Thyroid gland (tissue), 4 donors: ENCODE data around the gene WFDC2. TPM values are rescaled to one million over a fixed set of nuclear protein-coding genes. Genes with fewer than 3 reads are reported as not detected.

Experiments
- DNase-seq, 2 donors: peaks; one replicate each; pipeline ENCODE4 v3.0.0-alpha.2; 2019
- H3K27ac ChIP-seq, 3 donors: fragments of 200-600 bp; sonication (generic); 1 replicate in 2 of 3; 2 replicates in 1 of 3; pipeline ENCODE4 v1.5.1; 2016 to 2019; ENCODE audit warnings: mild to moderate bottlenecking in 1 of 3, moderate library complexity in 1 of 3
- H3K27me3 ChIP-seq: fragments of 200-600 bp; sonication (generic); one replicate; pipeline ENCODE4 v1.5.1; 2019
- H3K36me3 ChIP-seq, 2 donors: fragments of 200-600 bp; sonication (generic); one replicate each; pipeline ENCODE4 v1.5.1; 2016 to 2019
- H3K4me1 ChIP-seq, 2 donors: fragments of 200-600 bp; sonication (generic); one replicate each; pipeline ENCODE4 v1.5.1; 2017 to 2019
- H3K4me3 ChIP-seq, 3 donors: fragments of 200-600 bp; sonication (generic); replicated peaks in 1 of 3; 1 replicate in 2 of 3; 2 replicates in 1 of 3; pipeline ENCODE4 v1.5.1; 2016; ENCODE audit warnings: mild to moderate bottlenecking in 1 of 3
- H3K9me3 ChIP-seq: fragments of 200-600 bp; sonication (generic); one replicate; pipeline ENCODE4 v1.5.1; 2017
- POLR2A ChIP-seq, 2 donors: fragments of 450-650 bp; IDR thresholded peaks; one replicate each; pipeline ENCODE4 v1.6.1; 2017; ENCODE audit warnings: antibody characterized with exemption in 2 of 2, mild to moderate bottlenecking in 2 of 2, moderate library complexity in 1 of 2
- WGBS, 2 donors: methylation state at CpG; one replicate each; pipeline ENCODE4 v1.1.5; 2017; 5-methylcytosine and 5-hydroxymethylcytosine counted together
- intact Hi-C: fragments of 100-400 bp; cut with DNase I; formaldehyde crosslinking; loops from one replicate; pipeline ENCODE4 v1.15.1; 2023
- total RNA-seq, 4 donors: library from RNA; depleted of rRNA; stranded (reverse); fragments of >200 nt; gene quantifications; one replicate each; pipeline ENCODE4 v1.2.3, GENCODE V29; 2016
- TF ChIP-seq, protein P1 (sequence below), 6 experiments: fragments of 200-600 bp in 3 of 6; fragments of 450-650 bp in 3 of 6; sonication (generic) in 3 of 6; IDR thresholded peaks; one replicate each; pipeline ENCODE4 v1.5.1; 2016 to 2019; ENCODE audit warnings: antibody characterized with exemption in 6 of 6, mild to moderate bottlenecking in 2 of 6, inconsistent platforms in 1 of 6, moderate library complexity in 1 of 6

Gene WFDC2
- total RNA-seq, 4 donors from 2014 or later: 109 to 163 (median 131) TPM

DNA sequence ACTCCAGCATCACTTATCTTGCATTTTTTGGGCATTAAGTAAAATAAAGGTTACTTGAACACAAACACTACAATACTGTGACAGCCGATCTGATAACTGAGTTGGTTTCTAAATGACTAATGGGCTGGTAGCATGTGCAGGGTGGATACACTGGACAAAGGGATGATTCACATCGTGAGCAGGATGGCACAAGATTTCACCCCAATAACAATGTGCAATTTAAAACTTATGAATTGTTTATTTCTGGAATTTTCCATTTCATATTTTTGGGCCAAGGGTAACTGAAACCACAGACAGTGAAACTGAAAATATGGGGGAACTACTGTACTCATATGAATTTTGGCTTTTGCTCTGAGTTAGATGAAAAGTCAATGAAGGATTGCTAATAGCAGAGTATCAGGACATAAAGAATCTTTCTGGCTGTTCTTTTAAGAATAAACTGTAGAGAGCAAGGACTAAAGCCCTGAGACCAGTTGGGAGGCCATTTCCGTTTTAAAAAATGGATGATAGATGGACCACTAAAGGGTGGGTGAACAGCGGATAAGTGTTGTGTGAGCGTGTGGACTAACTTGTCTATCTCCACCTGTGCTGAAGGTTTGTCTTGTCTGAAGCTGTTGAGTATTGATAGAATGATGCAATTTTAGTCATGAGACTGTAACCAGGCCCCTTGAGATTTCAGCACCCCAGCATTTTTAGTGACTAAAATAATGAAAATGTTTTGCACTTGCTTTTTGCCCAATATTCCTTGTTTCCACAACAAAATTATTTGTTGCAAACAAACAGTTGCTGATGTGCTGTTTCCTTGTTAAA is 37.7 kb downstream of the WFDC2 start:
- Histone ChIP-seq H3K27ac (no peak overlapping the region), H3K36me3 (no peaks in the 10 kb centered on the region), H3K4me3 (no peak overlapping the region), H3K9me3 (no peaks in the 10 kb centered on the region), H3K4me1 (no peaks in the 10 kb centered on the region), H3K27me3 (peaks cover 4% of the 10 kb centered on the region)
- DNase-seq: no peak
- TF ChIP-seq, protein P1, sequence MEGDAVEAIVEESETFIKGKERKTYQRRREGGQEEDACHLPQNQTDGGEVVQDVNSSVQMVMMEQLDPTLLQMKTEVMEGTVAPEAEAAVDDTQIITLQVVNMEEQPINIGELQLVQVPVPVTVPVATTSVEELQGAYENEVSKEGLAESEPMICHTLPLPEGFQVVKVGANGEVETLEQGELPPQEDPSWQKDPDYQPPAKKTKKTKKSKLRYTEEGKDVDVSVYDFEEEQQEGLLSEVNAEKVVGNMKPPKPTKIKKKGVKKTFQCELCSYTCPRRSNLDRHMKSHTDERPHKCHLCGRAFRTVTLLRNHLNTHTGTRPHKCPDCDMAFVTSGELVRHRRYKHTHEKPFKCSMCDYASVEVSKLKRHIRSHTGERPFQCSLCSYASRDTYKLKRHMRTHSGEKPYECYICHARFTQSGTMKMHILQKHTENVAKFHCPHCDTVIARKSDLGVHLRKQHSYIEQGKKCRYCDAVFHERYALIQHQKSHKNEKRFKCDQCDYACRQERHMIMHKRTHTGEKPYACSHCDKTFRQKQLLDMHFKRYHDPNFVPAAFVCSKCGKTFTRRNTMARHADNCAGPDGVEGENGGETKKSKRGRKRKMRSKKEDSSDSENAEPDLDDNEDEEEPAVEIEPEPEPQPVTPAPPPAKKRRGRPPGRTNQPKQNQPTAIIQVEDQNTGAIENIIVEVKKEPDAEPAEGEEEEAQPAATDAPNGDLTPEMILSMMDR (IDR thresholded peaks at IDR 0.05): no peak
- TF ChIP-seq POLR2A (IDR thresholded peaks at IDR 0.05): no peak
- intact Hi-C loops: no loop called here
- 88% methylated on average over 5 of the region's 5 CpGs for WGBS, 2 donors

DNA sequence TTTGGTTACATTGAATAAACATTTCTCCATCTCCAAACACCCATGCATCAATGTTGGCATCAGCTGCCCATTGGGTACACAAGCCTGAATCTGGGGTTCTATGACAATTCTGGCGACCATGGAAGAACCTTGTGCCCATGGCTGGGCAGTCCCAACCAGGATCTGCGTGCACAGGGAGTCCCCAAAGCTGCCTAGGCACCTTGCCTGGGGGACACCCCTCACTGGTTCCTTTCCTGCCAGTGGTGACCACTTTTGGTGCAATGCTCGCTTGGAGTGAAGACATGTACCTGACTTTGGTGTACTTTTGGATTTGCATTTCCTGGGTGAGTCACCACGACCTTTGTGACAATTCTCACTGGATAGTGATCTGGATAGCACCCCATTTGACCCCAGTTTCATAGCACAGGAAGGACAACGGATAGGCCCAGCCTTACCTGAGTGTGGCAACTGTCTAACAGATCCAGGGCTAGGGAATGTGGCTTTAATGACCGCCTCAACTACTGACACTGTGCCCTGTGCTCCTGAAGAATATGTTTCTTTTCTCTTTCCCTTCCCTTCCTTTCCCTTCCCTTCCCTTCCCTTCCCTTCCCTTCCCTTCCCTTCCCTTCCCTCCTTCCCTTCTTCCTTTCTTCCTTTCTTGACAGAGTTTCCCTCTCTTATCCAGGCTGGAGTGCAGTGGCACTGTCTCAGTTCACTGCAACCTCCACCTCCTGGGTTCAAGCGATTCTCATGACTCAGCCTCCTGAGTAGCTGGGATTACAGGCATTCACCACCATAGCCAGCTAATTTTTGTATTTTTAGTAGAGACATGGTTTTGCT is 38.7 kb downstream of the WFDC2 start:
- no peak for DNase-seq
- Histone ChIP-seq H3K4me1 (no peaks in the 10 kb centered on the region), H3K27me3 (peaks cover 4% of the 10 kb centered on the region), H3K27ac (no peak overlapping the region), H3K9me3 (no peaks in the 10 kb centered on the region), H3K36me3 (no peaks in the 10 kb centered on the region), H3K4me3 (no peak overlapping the region)
- WGBS, 2 donors: 80 to 81% methylated on average over 7 of the region's 7 CpGs
- intact Hi-C loops: no loop called here
- no peak for TF ChIP-seq POLR2A (IDR thresholded peaks at IDR 0.05)
- TF ChIP-seq, protein P1 (IDR thresholded peaks at IDR 0.05): no peak

DNA sequence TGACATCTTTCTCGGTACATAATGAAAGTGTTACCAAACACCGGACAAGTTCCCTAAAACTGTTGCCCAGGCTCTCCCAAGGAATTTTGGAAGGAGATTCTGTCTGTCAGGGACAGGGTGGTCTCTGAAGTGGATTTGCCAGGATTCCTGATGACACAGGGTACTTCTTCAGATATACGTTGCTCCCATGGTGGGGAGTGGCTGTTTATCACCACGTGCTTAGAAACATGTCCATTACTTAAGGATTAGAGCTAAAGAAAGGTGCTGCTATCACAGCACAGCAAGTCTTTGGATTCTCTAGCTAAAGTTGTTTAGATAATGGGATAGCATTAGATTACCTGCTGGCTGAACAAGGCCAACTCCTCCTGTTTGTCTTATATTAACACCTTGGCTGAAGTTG is 39.5 kb downstream of the WFDC2 start:
- no peak overlapping the region for H3K4me3 ChIP-seq
- TF ChIP-seq POLR2A (IDR thresholded peaks at IDR 0.05): no peak
- TF ChIP-seq, protein P1 (IDR thresholded peaks at IDR 0.05): no peak
- DNase-seq: no peak
- peaks cover 4% of the 10 kb centered on the region for H3K27me3 ChIP-seq
- no peak overlapping the region for H3K27ac ChIP-seq
- H3K36me3 ChIP-seq: no peaks in the 10 kb centered on the region
- H3K4me1 ChIP-seq: no peaks in the 10 kb centered on the region
- no peaks in the 10 kb centered on the region for H3K9me3 ChIP-seq
- intact Hi-C loops: no loop called here
- WGBS, 2 donors: 53 to 79% methylated on average over 4 of the region's 4 CpGs

DNA sequence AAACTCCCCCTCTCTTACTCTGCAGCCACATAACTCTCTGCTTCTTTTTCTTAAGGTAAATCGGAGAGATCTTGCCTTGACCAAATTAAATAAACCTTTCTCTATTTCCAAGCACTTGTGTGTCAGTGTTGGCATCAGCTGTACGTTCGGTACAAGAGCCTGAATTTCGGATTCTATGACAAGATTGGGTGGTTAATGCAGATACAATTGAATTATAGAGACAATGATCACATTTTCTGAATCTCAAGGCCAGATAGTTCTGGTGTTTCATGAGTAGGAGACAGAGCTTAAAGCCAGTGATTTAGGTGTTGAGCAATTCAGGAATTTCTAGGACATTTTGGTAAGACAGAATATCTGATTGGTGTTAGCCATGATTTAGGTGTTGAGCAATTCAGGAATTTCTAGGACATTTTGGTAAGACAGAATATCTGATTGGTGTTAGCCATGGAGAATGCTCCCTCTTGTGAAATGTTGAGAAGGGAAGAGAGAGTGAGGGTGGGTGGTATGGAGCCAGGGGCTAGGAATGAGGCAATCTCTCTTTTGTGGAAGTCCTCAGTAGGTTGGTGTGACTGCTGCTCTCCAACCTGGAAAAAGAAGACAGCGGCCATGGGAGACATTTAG is 40.8 kb downstream of the WFDC2 start:
- 82 to 91% methylated on average over 5 of the region's 5 CpGs for WGBS, 2 donors
- TF ChIP-seq, protein P1 (IDR thresholded peaks at IDR 0.05): no peak
- no peak for TF ChIP-seq POLR2A (IDR thresholded peaks at IDR 0.05)
- no peak for DNase-seq
- Histone ChIP-seq H3K4me1 (no peaks in the 10 kb centered on the region), H3K4me3 (no peak overlapping the region), H3K27me3 (no peaks in the 10 kb centered on the region), H3K9me3 (no peaks in the 10 kb centered on the region), H3K36me3 (no peaks in the 10 kb centered on the region), H3K27ac (no peak overlapping the region)
- intact Hi-C loops: no loop called here
